Right kidney (tissue), 9 donors: ENCODE results near the gene GANC.
"Not testable (repeated sequence)": the region's sequence is repeated elsewhere in the genome, so short reads cannot be mapped to it uniquely, and the experiment has no call there.

ENCODE experiments used
- DNase-seq: peaks from one replicate; pipeline ENCODE4 v3.0.0-alpha.2; 2016
- long read RNA-seq, 8 donors: transcript quantifications; one replicate each; lab custom pipeline, GENCODE V29; 2026

GANC gene
- long read RNA-seq, donor 1, full-length matches to known transcripts: 4 of 4 reads
- long read RNA-seq, donor 1, partial matches to known transcripts: 0 of 4 reads
- long read RNA-seq, donor 1, other reads (novel, unspliced or antisense): 0 of 4 reads
- long read RNA-seq, donor 2: 0 reads
- long read RNA-seq, donor 3, partial matches to known transcripts: 0 of 1 reads
- long read RNA-seq, donor 3, other reads (novel, unspliced or antisense): 0 of 1 reads
- long read RNA-seq, donor 4: 0 reads
- long read RNA-seq, donor 5, full-length matches to known transcripts: 1 of 1 reads
- long read RNA-seq, donor 5, partial matches to known transcripts: 0 of 1 reads
- long read RNA-seq, donor 5, other reads (novel, unspliced or antisense): 0 of 1 reads
- long read RNA-seq, donor 6, full-length matches to known transcripts: 1 of 1 reads
- long read RNA-seq, donor 6, partial matches to known transcripts: 0 of 1 reads
- long read RNA-seq, donor 6, other reads (novel, unspliced or antisense): 0 of 1 reads
- long read RNA-seq, donor 7: 0 reads
- long read RNA-seq, donor 8, partial matches to known transcripts: 0 of 2 reads
- long read RNA-seq, donor 8, other reads (novel, unspliced or antisense): 0 of 2 reads

GRCh38 chr15:42272939-42273899, at the start of gene GANC, which contains the start of gene TMEM87A:
GANC (plus strand) TSS chr15:42273201; CDS start chr15:42274482, 1,281 bp downstream.
TMEM87A (minus strand) TSS chr15:42273433; CDS start chr15:42273398, 35 bp downstream.
- peak; percentile 96 for DNase-seq

GRCh38 chr15:42226648-42227047, 46.4 kb upstream of the GANC start:
- no peak for DNase-seq

- DNase-seq: no peak
Measured at GRCh38 chr15:42228036-42228435, 45.0 kb upstream of the GANC start.

GRCh38 chr15:42228981-42229380, 44.0 kb upstream of the GANC start:
- DNase-seq: not testable (repeated sequence)

GRCh38 chr15:42231088-42231487, 41.9 kb upstream of the GANC start:
- no peak for DNase-seq

- no peak for DNase-seq
Measured at GRCh38 chr15:42232606-42233005, 40.4 kb upstream of the GANC start.

- no peak for DNase-seq
Measured at GRCh38 chr15:42233107-42233506, 39.9 kb upstream of the GANC start.

- no peak for DNase-seq
Measured at GRCh38 chr15:42239528-42240182, 33.3 kb upstream of the GANC start.

GRCh38 chr15:42240823-42241222, 32.2 kb upstream of the GANC start:
- no peak for DNase-seq

GRCh38 chr15:42253300-42253699, 19.7 kb upstream of the GANC start:
- DNase-seq: no peak

- DNase-seq: no peak
Measured at GRCh38 chr15:42264795-42265194, 8.2 kb upstream of the GANC start.

GRCh38 chr15:42267286-42267685, 5.7 kb upstream of the GANC start:
- DNase-seq: no peak

- no peak for DNase-seq
Measured at GRCh38 chr15:42270551-42270950, 2.5 kb upstream of the GANC start.

- DNase-seq: no peak
Measured at GRCh38 chr15:42270996-42271395, 2.0 kb upstream of the GANC start.

GRCh38 chr15:42273900-42274701, 1.1 kb downstream of the GANC start:
- DNase-seq: peak; percentile 83

GRCh38 chr15:42274702-42274989, 1.6 kb downstream of the GANC start:
- DNase-seq: no peak

- DNase-seq: no peak
Measured at GRCh38 chr15:42275780-42276391, 2.9 kb downstream of the GANC start.

GRCh38 chr15:42276762-42277161, 3.8 kb downstream of the GANC start:
- no peak for DNase-seq

- DNase-seq: no peak
Measured at GRCh38 chr15:42279234-42279723, 6.3 kb downstream of the GANC start.

- DNase-seq: no peak
Measured at GRCh38 chr15:42282344-42282743, 9.3 kb downstream of the GANC start.

GRCh38 chr15:42282926-42283325, 9.9 kb downstream of the GANC start:
- no peak for DNase-seq
